ENCODE data around the gene MISFA.
A peak's percentile ranks its signal among the peaks of the same experiment; 100 is the strongest.
"Not testable (repeated sequence)": the region's sequence is repeated elsewhere in the genome, so short reads cannot be mapped to it uniquely, and the experiment has no call there.

The MISFA gene
- 0 to 0.13 reads per million in 2 donors for total RNA-seq

GRCh38 chr11:18599739-18600230 is at the start of gene MISFA:
Gene MISFA, plus strand, starts transcription at chr11:18599789. Its CDS starts 140 bp downstream, at chr11:18599929.
- DNase-seq: no peak

GRCh38 chr11:18563090-18563730 is 36.4 kb upstream of the MISFA start:
- no peak for DNase-seq

- DNase-seq: no peak
Observed at GRCh38 chr11:18564149-18564548, 35.4 kb upstream of the MISFA start.

- no peak for DNase-seq
Observed at GRCh38 chr11:18566406-18566805, 33.2 kb upstream of the MISFA start.

GRCh38 chr11:18567081-18567480 is 32.5 kb upstream of the MISFA start:
- DNase-seq: no peak

- peak in 1 of 5 experiments; percentile 55 for DNase-seq
Observed at GRCh38 chr11:18575361-18575760, 24.2 kb upstream of the MISFA start.

GRCh38 chr11:18578975-18579598 is 20.5 kb upstream of the MISFA start:
- DNase-seq: peak in 2 of 5 experiments; percentile 16 to 88

GRCh38 chr11:18580113-18580766 is 19.3 kb upstream of the MISFA start:
- DNase-seq: peak in 1 of 5 experiments; percentile 30

GRCh38 chr11:18581825-18582224 is 17.8 kb upstream of the MISFA start:
- no peak for DNase-seq

GRCh38 chr11:18588297-18589252 is 11.0 kb upstream of the MISFA start, which contains the start of gene UEVLD:
Gene UEVLD, minus strand, starts transcription at chr11:18588734. Its CDS starts 80 bp downstream, at chr11:18588654.
- DNase-seq: peak; percentile 26 to 67 (median 50)

- DNase-seq: no peak
Observed at GRCh38 chr11:18590571-18590970, 9.0 kb upstream of the MISFA start.

GRCh38 chr11:18594088-18594487 is 5.5 kb upstream of the MISFA start:
- not testable (repeated sequence) for DNase-seq

- DNase-seq: no peak
Observed at GRCh38 chr11:18594999-18595749, 4.4 kb upstream of the MISFA start.

- DNase-seq: no peak
Observed at GRCh38 chr11:18600915-18601569, 1.5 kb downstream of the MISFA start.

- DNase-seq: no peak
Observed at GRCh38 chr11:18608376-18608775, 8.8 kb downstream of the MISFA start.

GRCh38 chr11:18611196-18611595 is 11.6 kb downstream of the MISFA start:
- DNase-seq: no peak

- DNase-seq: no peak
Observed at GRCh38 chr11:18612394-18612793, 12.8 kb downstream of the MISFA start.

- DNase-seq: no peak
Observed at GRCh38 chr11:18614667-18615066, 15.1 kb downstream of the MISFA start.

GRCh38 chr11:18615628-18616392 is 16.2 kb downstream of the MISFA start:
- DNase-seq: peak in 1 of 5 experiments; percentile 85

GRCh38 chr11:18617688-18618341 is 18.2 kb downstream of the MISFA start:
- peak in 3 of 5 experiments; percentile 9 to 79 (median 53) for DNase-seq

Data from T-helper 2 cell (primary cell).